ENCODE data around the gene NTRK1. TPM values are rescaled to one million over a fixed set of nuclear protein-coding genes. Genes with fewer than 3 reads are reported as not detected.

The NTRK1 gene
- total RNA-seq, 2 donors from 2014 or later, result 2.1 to 2.5 TPM

GRCh38 chr1:156903328-156904091 is 42.8 kb downstream of the NTRK1 start:
- intact Hi-C loops (cut with DNase I), result no loop called here
- no peak for DNase-seq

GRCh38 chr1:156904187-156904959 is 43.7 kb downstream of the NTRK1 start:
- intact Hi-C loops (cut with DNase I), result no loop called here
- ATAC-seq (no peak), DNase-seq (no peak)

More at GRCh38 chr1:156903328-156904091, 42.8 kb downstream of the NTRK1 start:
- ATAC-seq, result no peak

GRCh38 chr1:156905176-156905575 is 44.5 kb downstream of the NTRK1 start:
- DNase-seq, result no peak
- intact Hi-C loops (cut with DNase I), result no loop called here
- no peak for ATAC-seq

GRCh38 chr1:156905651-156906050 is 45.0 kb downstream of the NTRK1 start:
- DNase-seq (no peak), ATAC-seq (no peak)
- intact Hi-C loops (cut with DNase I), result no loop called here

- ATAC-seq (no peak), DNase-seq (no peak)
- intact Hi-C loops (cut with DNase I), result no loop called here
Measured at GRCh38 chr1:156906206-156906906, 45.7 kb downstream of the NTRK1 start.

DNA sequence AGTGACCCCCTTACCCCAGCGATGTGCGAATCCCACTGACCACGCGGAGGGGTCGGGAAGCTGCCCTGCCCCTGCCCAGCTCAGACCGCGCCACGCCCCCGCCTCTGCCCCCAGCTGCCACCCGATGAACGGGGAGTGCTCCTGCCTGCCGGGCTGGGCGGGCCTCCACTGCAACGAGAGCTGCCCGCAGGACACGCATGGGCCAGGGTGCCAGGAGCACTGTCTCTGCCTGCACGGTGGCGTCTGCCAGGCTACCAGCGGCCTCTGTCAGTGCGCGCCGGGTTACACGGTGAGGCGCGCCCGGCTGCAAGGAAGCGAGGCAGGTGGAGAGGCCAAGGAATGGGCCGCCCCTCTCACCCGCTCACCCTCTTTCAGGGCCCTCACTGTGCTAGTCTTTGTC is 47.9 kb downstream of the NTRK1 start:
- intact Hi-C loops (cut with DNase I), result no loop called here
- DNase-seq (no peak), ATAC-seq (no peak)

- no peak for DNase-seq
- intact Hi-C loops (cut with DNase I), result no loop called here
- ATAC-seq, result no peak
Measured at GRCh38 chr1:156908955-156909354, 48.3 kb downstream of the NTRK1 start.

- DNase-seq, result no peak
- no peak for ATAC-seq
- intact Hi-C loops (cut with DNase I), result no loop called here
Measured at GRCh38 chr1:156909671-156910070, 49.0 kb downstream of the NTRK1 start.

- intact Hi-C loops (cut with DNase I), result no loop called here
- ATAC-seq, result peak in 1 of 2 donors; percentile 28
- peak; percentile 48 for DNase-seq
Measured at GRCh38 chr1:156910309-156910782, 49.7 kb downstream of the NTRK1 start.

GRCh38 chr1:156911577-156912298 is 51.1 kb downstream of the NTRK1 start:
- ATAC-seq (no peak), DNase-seq (no peak)
- intact Hi-C loops (cut with DNase I), result no loop called here

DNA sequence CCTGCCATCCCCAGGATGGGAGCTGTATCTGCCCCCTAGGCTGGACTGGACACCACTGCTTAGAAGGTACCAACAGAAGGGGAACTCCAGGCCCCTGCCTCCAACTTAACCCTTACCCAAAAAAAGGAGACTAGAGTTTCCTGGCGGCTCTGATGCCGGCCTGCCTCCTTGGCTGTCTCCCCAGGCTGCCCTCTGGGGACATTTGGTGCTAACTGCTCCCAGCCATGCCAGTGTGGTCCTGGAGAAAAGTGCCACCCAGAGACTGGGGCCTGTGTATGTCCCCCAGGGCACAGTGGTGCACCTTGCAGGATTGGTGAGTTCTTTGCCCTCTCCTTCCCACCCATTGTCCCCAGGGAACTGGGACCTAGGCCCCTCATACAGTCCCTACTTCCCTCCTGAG is 51.6 kb downstream of the NTRK1 start:
- ATAC-seq (no peak), DNase-seq (no peak)
- intact Hi-C loops (cut with DNase I), result no loop called here

GRCh38 chr1:156912861-156913808 is 52.5 kb downstream of the NTRK1 start:
- ATAC-seq (peak in 1 of 2 donors; percentile 9), DNase-seq (no peak)
- intact Hi-C loops (cut with DNase I), result no loop called here

GRCh38 chr1:156913809-156914387 is 53.2 kb downstream of the NTRK1 start:
- DNase-seq (no peak), ATAC-seq (no peak)
- intact Hi-C loops (cut with DNase I), result no loop called here

DNA sequence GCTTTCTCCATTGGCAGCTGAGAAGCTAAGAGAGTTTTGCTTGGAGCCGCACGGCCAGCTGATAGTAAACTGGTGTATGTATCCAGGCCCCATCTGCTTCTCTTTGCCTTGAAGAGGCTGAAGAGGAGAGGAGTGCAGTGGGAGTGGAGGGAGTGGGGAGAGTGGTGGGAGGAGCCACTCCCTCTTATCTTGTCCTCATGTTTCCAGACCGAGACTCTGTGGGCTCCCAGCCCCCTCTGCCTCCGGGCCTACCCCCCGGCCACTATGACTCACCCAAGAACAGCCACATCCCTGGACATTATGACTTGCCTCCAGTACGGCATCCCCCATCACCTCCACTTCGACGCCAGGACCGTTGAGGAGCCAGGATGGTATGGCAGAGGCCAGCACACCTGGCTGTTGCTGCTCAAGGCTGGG is 53.8 kb downstream of the NTRK1 start:
- intact Hi-C loops (cut with DNase I), result no loop called here
- ATAC-seq (no peak), DNase-seq (no peak)

DNA sequence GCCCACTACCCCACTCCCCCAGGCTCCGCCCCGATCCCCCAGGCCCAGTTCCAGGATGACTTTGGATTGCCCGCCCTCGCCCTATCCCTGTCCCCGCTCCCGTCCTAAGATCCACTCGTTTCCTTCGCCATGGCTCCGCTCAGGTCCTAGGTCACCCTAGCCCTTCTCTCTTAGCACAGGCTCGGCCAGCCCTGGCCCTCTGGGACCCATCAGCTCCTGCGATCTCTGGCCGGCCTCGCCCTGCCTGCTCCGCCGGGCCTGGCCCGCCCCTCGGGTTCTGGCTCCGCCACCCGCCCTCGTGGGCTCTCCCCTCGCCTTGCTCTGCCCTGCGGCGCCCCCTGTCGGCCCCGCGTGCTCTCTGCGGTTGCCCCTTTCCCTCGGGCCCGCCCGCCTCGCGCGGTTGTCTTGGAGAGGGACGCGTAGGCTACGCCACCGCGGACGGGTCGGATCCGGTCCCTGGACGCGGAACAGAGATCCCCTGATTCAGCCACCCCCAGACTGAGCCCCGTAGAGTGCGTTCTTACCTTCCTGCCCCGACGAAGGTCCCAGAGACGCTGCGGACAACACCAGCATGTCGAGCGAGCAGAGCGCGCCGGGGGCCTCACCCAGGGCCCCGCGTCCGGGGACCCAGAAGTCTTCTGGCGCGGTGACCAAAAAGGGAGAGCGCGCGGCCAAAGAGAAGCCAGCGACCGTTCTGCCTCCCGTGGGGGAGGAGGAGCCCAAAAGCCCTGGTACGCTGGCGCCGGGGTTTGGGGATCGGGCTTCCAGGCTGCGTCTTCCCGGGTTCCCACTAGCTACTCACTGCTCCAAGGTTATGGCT is 59.8 kb downstream of the NTRK1 start, which contains the start of gene LRRC71:
Gene LRRC71 (plus strand): TSS at position 400 of the 820 bp plus-strand sequence. CDS start 172 bp downstream, at position 572.
- ATAC-seq, result peak; percentile 90 to 95
- peak; percentile 85 for DNase-seq
- intact Hi-C loops (cut with DNase I), result loop anchor here in 1 of 2 donors (2.0 kb wide), 1 partner anchor 28 kb away; the partner anchor contains the start of gene PEAR1

DNA sequence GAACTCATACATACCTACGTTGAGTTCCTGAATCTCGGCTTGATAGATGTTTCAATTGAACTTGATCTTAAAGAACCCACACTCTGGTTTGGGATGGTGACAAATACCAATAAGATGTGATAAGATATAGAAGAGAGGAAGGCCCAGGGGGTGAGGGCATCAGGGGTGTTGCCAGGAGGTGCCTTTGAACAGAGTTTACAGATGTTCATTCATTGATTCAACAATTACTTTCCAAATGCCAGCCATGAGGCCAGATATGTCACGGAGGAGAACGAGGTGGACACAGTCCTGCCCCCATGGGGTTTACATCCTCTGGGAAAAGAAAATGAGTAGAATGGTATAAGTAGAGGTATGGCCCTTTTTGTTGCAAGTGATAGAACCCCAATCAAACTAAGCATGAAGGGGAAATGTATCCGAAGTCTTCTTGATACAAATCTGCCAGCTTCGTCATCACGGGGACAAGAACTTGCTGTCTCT is 60.4 kb downstream of the NTRK1 start:
- no peak for ATAC-seq
- intact Hi-C loops (cut with DNase I), result loop anchor here in 1 of 2 donors (2.0 kb wide), 1 partner anchor 28 kb away; the partner anchor contains the start of gene PEAR1
- DNase-seq, result no peak
